ENCODE data around the gene USP3.
A peak's percentile ranks its signal among the peaks of the same experiment; 100 is the strongest.
"Not testable (repeated sequence)": the region's sequence is repeated elsewhere in the genome, so short reads cannot be mapped to it uniquely, and the experiment has no call there.

The USP3 gene

DNA sequence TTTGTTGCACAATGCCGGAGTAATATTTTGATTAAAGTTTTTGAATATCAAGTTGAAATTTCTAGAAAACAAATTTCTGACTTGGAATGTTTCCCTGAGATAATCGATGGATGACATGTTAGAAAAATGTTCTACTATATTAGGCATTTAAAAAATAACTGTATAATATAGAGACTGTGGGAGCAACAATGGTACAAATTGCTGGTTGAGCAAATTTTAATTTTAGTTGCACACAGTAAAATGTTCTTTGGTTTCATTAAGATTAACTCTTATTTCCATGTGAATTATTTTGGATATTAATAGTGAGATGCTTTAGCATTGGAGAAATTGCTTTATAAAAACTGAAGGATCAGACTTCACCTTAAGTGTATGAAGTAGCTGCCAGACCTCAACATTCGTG, 9.3 kb downstream of the USP3 start:
- no peak for DNase-seq (ENCODE audit: low spot score)

DNA sequence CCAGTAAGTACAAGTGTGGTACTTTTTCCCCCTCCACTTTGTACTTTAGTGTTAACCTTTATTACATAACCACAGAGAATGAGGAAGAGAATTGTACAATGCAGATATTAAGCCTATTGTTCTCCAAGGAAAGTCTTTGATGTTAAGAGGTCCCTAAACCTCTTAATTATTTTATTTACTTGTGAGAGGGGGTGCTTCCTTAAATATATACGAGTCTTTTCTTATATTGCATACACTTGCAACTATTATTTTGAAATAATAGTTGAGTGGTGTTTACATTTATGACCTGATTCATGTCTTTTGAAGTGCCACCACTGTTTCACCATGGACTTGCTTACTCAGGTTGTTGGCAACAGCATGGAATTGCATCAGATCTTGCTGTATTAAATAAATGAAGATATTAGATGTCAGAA, 10.1 kb downstream of the USP3 start:
- peak; percentile 52 for DNase-seq (ENCODE audit: low spot score)

DNA sequence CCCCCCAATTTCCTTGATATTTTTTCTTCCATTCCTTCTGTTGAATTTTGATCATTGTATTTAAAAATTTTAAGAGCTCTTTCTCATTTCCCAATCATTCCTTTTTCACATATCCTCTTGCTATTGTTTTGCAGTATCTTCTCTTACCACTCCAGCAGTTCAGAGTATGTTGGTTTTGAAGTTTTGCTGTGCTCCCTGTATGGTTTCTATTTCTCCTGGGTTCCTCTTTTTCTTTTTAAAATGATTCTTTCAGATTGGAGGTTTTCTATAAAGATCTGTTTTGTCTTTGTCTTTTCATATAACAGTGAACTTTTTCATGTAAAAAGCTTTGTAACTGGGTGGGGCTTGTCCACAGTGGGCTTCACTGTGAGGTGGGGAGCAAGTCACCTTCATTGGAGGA, 12.8 kb downstream of the USP3 start:
- no peak for DNase-seq (ENCODE audit: low spot score)

DNA sequence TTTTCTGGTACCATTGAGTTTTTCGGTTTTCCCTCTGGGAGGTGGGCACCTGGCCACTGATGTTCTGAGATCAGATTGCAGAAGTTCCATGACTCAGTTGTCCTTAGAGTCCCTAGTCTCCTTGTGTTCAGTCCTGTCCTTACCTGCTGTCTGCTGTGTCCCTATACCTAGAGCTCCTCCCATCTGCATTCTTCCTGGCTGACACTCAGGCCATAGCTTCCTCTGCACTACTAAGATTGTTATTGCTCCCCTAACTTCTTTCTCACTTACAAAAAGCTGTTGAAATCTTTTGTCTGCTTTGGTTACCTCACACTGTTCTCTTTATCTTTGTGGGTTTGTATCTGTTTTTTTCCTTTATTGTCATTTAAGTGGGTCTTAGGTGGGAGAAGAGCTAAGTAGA, 13.2 kb downstream of the USP3 start:
- DNase-seq (ENCODE audit: low spot score) = no peak

DNA sequence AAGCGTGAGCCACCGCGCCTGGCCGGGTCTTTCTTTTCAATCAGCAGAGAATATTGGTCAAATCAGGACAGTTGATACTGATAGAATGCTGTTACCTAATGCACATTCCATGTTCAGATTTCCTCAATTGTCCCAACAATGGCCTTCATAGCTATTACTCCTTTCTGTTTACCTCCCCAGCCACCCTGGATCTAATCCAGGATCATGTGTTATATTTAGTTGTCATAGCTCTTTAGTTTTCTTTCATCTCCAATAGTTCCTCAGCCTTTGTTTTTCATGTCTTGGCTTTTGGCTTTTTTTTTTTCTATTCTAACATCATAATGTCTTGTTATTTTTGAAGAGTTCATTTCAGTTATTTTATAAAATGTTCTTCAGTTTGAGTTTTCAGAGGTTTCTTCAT, 14.6 kb downstream of the USP3 start:
- DNase-seq (ENCODE audit: low spot score) = no peak

DNA sequence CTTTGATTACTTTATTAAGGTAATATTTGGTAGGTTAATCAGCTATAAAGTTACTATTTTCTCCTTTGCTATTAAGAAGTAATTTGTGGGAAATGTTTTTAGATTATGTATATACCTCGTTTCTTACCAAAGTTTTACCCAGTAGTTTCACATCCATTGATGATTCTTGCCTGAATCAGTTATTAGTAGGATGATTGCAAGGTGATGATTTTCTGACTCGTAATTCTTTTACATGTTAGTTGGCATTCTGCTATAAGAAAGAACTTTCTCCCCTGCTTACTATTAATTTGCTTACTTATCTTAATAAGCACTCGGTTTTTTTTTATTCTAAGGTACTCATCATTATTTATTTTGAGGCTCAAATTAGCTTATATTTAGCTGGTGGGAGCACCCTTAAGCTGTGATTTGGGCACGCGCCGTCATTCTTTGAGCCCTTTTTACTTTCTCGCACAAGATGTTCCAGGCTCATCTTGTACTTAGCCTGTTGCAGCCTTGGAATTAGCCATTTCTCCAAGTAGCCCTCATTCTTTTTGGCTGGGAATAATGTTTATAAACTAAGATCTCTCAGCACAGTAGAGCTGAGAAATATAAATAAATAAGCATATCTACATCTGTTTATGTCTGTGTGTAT, 15.3 kb downstream of the USP3 start:
- DNase-seq (ENCODE audit: low spot score) = no peak

DNA sequence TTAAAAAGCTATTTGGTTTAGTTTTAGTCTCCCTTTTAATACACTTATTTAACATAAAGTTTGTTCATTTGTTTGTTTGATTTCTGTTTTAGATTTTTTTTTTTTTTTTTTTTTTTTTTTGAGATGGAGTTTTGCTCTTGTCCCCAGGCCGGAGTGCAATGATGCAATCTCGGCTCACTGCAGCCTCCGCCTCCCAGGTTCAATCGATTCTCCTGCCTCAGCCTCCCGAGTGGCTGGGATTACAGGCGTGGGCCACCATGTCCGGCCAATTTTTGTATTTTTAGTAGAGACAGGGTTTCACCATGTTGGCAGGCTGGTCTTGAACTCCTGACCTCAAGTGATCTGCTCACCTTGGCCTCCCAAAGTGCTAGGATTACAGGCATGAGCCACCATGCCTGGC, 16.1 kb downstream of the USP3 start:
- not testable (repeated sequence) for DNase-seq (ENCODE audit: low spot score)

DNA sequence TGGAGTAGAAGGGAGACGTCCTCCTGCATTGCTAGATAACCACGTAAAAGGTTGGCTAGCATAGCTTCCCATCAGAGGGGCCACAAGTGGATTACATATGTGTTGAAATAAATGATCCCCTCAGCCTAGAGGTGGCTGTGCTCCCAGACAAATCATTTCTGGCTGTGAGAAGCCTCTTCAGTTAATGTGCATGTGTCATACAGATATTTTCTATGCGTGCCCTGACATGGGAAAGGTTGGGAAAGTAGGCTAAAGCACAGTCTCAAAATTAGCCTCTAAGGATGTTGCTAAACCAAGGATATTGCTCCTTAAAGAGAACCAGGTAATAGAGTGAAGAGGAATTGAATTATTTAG, 17.8 kb downstream of the USP3 start:
- DNase-seq (ENCODE audit: low spot score) = no peak

DNA sequence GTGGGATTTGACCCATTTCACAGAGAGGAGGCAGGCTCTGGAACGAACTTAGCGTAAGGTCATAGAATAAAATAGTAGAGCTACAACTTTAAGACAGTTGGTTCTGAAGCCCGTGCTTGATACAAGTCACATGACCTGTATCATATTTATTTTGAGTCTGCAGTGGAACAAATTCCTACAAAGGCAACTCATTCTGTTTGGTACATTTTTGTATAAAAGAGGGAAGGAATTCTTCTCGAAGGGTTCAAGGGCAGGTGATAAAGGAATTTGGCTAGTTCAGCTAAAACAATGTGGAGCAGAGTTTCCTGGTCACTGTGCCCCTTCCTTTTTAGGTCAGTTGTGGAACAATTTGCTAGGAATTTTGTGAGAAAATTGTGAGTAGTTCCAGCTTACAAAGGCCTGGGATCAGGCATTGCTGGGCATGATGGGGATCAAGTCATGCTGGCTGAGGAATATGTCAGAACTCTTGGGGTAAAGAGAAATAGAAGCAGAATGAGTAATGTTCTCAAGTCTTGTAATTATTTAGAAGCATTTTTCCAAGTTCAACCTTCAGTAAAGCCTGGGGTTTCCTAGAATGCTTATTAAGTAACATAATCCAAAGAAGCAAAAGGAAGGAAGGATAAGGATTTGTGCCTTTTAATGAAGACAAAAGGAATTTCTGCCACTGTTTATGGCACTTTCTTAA, 19.1 kb downstream of the USP3 start:
- DNase-seq (ENCODE audit: low spot score) = peak; percentile 9

DNA sequence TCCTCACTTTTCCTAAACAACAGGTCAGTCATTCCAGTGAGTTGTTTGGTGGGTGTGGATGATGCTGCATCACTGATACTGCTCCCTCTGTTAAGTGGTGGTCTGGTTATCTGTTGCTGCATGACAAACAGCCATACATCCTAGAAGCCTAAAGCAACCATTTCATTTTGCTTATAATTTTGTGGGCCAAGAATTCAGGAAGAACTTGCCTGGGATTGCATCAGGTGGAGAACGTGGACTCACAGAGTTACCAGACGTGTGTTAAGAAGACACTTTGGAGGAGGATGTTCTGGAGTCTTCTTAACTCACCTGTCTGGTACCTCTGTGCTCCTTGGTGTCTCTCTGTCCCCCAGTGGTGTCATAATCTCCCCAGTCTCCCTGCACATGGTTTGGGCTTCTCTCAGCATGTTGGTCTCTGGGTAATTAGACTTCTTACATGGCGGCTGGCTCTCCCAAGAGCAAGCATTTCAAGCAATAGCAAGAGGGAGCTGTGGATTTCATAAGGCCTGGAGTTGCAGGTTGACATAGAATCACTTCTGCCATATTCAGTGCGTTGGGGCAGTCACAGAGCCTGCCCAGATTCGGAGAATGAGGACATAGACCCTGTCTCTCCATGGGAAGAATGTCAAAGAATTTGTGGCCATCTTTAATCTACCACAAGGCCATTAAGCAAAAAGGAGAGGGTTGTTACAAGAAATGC, 20.1 kb downstream of the USP3 start:
- DNase-seq (ENCODE audit: low spot score) = no peak

DNA sequence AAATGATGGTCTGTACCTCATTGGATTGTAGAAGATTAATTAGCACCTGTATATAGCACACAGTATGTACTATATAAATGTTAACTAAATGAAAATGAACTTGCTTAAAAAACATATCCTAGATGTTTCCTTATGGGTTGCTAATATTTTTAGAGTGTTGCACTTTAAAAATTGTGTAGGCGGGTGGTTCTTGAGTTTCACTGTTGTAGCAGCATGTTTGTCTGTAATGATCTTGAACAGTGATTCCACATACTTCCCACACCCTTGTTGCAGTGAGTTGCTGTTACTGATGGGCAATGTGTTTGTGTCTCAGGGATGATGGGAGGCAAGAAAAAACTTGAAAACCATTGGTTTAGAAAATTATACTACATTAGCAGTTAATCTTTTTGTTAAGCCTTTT, 22.0 kb downstream of the USP3 start:
- peak; percentile 19 for DNase-seq (ENCODE audit: low spot score)

DNA sequence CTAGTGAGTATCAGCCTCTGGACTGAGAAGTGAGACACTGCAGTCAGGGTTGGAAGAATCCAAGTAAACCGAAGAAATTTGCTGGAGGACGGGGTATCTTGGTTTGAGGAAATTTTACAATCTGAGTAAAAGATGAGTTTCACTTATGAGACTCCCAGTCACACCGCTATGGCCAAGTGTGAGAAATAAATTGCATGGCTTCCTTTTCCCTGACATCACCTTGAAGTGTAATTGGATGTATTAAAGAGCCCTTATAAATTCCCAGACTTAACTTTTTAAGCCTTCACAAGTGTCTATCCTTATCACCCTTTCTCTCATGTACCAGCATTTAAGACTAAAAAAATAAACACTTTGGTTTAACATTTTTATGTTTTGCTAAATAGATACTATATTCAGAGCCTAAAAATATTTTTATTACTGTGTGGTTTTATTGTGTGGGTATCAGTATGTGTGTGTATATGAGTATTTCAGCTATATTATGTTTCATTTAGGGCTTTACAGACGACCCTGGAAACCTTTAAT, 23.8 kb downstream of the USP3 start:
- DNase-seq (ENCODE audit: low spot score) = no peak

DNA sequence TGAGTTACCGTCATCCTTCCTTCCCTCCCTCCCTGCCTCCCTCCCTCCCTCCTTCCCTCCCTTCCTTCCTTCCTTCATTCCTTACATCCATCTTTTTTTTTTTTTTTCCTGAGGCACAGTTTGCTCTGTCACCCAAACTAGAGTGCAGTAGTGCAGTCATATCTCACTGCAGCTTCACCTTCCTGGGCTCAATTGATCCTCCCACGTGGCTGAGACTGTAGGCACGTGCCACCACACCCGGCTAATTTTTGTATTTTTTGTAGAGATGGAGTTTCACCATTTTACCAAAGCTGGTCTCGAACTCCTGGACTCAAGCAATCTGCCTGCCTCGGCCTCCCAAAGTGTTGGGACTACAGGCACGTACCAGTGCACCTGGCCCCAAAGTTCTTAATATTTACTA, 25.8 kb downstream of the USP3 start:
- DNase-seq (ENCODE audit: low spot score) = no peak

DNA sequence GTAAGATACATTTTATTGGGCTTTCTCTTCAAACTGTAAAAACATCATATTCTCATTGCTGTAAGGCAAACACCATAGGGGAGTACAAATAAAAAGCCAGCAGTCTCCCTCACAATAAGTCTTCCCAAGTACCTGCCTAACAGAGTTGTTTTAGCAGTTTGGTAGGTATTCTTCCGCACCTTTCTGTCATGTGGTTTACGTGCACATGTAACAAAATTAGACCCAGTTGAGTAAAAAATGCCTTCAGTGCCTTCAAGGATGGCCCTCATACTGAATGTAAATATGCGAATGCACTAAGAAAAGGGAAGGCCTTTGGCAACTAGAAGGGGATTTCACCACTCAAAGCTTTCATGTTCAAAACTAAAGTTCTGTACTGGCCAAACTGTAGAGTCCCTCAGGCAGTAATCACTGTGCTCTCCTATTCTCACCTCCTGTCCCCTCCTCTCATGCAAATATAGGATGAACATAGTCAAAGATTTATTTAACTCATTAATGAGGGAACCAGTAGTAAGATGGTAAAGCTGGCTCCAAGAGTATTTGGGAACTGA, 26.4 kb downstream of the USP3 start:
- no peak for DNase-seq (ENCODE audit: low spot score)

DNA sequence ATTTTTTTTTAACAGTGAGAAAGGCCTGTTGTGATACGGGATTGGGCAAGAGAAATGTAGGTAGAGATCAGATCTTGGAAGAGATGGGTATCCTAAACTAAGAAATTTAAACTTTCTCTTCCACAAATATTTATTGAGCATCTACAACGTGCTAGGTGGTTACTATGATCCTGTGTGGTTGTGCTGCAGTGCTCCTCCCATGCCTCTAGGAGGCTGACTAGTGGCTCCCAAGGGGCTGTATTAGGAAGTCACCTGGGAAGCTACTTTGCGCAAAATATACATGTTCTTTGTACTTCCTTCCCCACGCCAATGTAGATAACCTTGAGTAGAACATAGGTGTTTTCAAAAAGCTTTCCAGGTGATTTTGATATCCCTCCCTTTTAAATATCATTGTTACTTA, 27.2 kb downstream of the USP3 start:
- no peak for DNase-seq (ENCODE audit: low spot score)

DNA sequence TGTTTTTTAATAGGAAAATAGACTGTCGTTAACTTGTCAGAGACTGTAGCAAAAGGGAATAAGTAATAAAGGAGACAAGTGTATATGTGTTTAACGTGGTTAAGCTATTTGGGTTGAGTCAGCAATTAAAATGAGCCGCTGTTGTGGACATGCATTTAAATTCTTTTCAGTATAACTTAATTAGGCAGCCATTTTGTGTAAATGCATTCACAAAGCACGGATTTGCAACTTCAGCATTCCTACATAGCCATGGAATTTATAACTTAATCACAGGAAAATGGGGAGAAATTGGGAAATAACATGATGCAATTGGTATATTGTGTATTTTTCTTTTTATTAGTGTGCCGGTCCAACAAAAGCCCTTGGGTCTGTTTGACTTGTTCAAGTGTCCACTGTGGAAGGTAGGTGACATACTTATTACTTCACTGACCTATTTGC, 27.9 kb downstream of the USP3 start:
- DNase-seq (ENCODE audit: low spot score) = peak; percentile 11

DNA sequence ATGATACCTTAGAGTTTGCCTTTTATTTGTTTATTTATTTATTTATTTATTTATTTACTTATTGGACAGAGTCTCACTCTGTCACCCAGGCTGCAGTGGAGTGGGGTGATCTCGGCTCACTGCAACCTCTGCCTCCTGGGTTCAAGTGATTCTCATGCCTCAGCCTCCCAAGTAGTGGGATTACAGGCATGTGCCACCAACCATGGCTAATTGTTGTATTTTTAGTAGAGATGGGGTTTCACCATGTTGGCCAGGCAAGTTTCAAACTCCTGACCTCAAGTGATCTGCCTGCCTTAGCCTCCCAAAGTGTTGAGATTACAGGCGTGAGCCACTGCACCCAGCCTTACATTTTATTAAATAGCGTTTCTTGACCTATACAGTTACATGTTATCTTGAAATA, 30.5 kb downstream of the USP3 start:
- DNase-seq (ENCODE audit: low spot score) = not testable (repeated sequence)

DNA sequence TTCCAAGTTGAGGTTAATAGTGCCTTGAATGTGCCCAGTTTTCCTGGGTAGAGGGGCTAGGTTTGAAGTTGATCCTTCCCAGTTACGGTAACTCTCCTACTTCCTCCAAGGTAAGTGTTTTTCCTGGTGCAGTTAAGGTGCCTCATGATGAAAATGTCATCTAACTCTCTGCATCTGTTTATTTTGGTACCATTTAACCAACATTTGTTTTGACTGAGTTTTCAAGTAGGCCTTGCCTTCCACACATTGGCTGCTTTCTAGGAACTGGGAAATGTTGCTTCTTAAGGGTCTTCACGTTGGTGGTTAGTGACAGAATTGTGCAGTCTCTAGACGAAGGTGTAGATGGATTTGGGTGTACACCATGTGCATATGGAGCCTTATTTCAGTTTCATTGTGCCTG, 31.3 kb downstream of the USP3 start:
- DNase-seq (ENCODE audit: low spot score) = no peak

DNA sequence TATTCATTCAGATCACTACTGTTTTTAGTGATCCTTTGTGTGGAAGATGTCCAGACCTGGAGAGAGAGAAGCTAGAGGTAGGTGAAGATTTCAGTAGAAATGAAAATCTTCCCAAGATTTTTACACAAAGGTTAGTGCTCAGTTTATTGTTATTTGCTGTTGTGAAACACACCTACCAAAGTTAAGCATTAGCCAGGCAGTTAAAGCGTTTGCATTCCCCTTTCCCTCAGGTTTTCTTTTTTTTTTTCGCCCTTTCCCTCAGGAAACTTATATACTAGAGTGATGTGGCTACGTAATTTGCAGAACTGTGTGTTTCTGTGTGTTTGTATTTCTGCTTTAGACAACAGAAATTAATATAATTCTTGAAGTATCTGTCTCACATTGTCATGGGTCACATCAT, 34.5 kb downstream of the USP3 start:
- DNase-seq (ENCODE audit: low spot score) = no peak

DNA sequence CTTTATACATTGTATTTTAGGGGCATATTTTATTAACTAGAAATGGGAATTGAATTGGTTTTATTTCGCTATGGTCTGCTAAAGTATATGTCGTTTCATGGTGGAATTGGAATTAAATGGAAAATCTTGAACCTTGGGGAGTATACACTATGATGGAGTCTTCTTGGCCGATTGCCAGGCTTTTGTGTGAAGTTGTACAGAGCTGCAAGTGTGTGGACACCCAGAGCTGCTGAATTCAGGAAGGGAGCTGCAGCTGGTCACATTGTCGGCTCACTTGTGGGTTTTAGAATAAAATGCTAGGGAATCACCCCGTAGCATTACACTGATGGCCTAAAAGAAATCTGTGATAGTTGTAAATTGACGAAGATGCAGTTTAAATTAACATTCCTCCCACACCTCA, 35.1 kb downstream of the USP3 start:
- DNase-seq (ENCODE audit: low spot score) = no peak

DNA sequence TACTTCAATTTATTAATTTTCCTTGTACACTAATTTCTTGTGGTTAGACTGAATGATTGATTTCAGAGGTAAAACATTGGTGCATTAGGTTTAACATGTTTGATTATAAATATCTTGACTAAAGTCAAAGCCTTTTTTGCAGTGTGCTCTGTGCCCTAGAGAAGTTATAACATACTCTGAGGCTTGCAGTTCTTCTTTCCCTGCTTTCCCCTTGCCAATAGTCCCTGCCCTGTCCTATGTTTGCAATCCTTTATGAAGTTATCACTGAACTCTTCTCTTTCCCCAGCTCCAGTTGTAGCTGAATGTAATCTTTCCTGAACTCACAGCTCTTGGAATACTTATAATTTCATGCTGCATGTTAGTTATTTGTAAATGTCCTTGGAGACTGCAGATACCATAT, 35.6 kb downstream of the USP3 start:
- DNase-seq (ENCODE audit: low spot score) = no peak

DNA sequence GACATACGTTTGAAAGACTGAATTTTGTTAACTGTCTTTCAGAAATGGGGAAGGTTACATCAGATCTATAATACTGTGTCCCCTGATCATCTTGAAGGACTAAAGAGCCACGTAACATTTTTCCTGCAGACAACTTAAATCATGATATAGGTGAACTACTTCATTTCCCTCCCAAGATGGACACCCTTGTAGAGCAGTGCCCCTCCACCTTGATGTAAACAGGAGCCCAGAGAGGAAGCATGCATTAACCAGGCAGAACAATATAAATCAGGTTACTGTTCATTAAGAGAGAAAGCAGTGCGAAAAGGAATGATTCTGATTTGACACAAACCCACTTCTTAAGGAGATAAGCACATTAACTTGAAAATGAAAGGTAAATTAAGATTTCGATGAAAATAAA, 36.1 kb downstream of the USP3 start:
- DNase-seq (ENCODE audit: low spot score) = no peak
